WTC11 (cell line): ENCODE results near the gene CADM3.

Source experiments
- CREB1 ChIP-seq: sonication (generic); formaldehyde crosslinking; IDR thresholded peaks from 2 replicates; pipeline ENCODE4 v1.8.0; 2023; ENCODE audit warnings: mild to moderate bottlenecking, missing genetic modification reagents
- ELF4 ChIP-seq: sonication (generic); formaldehyde crosslinking; IDR thresholded peaks from 2 replicates; pipeline ENCODE4 v1.8.1; 2022; ENCODE audit warnings: low read depth, mild to moderate bottlenecking, moderate library complexity, missing genetic modification reagents
- ETV6 ChIP-seq: sonication (generic); formaldehyde crosslinking; IDR thresholded peaks from 2 replicates; pipeline ENCODE4 v1.8.1; 2022; ENCODE audit warnings: mild to moderate bottlenecking, missing genetic modification reagents
- ZNF423 ChIP-seq: fragments of 250-450 bp; sonication (Bioruptor Pico); IDR thresholded peaks from 2 replicates; pipeline ENCODE4 v2.1.2; 2022; ENCODE audit warnings: mild to moderate bottlenecking, moderate library complexity
- TF ChIP-seq, protein P1 (sequence below): fragments of 200-600 bp; IDR thresholded peaks from 2 replicates; pipeline ENCODE4 v1.8.0; 2022; ENCODE audit warnings: antibody characterized with exemption
- TF ChIP-seq, protein P2 (sequence below): sonication (generic); formaldehyde crosslinking; conservative IDR thresholded peaks from 2 replicates; pipeline ENCODE4 v1.8.1; 2023; ENCODE audit warnings: mild to moderate bottlenecking, low read depth, missing genetic modification reagents, moderate library complexity
- TF ChIP-seq, protein P3 (sequence below): sonication (generic); formaldehyde crosslinking; IDR thresholded peaks from 2 replicates; pipeline ENCODE4 v1.8.1; 2023; ENCODE audit warnings: mild to moderate bottlenecking, missing genetic modification reagents, moderate library complexity
- TF ChIP-seq, protein P4 (sequence below): sonication (generic); formaldehyde crosslinking; IDR thresholded peaks from 2 replicates; pipeline ENCODE4 v1.8.0; 2022; ENCODE audit warnings: mild to moderate bottlenecking, missing genetic modification reagents
- TF ChIP-seq, protein P5 (sequence below): sonication (generic); formaldehyde crosslinking; IDR thresholded peaks from 2 replicates; pipeline ENCODE4 v1.8.1; 2023; ENCODE audit warnings: mild to moderate bottlenecking, moderate library complexity, missing genetic modification reagents

DNA sequence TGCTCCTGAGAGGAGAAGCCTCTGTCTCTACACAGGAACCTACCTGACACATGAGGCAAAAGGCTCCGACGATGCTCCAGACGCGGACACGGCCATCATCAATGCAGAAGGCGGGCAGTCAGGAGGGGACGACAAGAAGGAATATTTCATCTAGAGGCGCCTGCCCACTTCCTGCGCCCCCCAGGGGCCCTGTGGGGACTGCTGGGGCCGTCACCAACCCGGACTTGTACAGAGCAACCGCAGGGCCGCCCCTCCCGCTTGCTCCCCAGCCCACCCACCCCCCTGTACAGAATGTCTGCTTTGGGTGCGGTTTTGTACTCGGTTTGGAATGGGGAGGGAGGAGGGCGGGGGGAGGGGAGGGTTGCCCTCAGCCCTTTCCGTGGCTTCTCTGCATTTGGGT is 29.4 kb downstream of the CADM3 start:
- TF ChIP-seq, protein P1, sequence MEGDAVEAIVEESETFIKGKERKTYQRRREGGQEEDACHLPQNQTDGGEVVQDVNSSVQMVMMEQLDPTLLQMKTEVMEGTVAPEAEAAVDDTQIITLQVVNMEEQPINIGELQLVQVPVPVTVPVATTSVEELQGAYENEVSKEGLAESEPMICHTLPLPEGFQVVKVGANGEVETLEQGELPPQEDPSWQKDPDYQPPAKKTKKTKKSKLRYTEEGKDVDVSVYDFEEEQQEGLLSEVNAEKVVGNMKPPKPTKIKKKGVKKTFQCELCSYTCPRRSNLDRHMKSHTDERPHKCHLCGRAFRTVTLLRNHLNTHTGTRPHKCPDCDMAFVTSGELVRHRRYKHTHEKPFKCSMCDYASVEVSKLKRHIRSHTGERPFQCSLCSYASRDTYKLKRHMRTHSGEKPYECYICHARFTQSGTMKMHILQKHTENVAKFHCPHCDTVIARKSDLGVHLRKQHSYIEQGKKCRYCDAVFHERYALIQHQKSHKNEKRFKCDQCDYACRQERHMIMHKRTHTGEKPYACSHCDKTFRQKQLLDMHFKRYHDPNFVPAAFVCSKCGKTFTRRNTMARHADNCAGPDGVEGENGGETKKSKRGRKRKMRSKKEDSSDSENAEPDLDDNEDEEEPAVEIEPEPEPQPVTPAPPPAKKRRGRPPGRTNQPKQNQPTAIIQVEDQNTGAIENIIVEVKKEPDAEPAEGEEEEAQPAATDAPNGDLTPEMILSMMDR, result no peak
- TF ChIP-seq, protein P2, sequence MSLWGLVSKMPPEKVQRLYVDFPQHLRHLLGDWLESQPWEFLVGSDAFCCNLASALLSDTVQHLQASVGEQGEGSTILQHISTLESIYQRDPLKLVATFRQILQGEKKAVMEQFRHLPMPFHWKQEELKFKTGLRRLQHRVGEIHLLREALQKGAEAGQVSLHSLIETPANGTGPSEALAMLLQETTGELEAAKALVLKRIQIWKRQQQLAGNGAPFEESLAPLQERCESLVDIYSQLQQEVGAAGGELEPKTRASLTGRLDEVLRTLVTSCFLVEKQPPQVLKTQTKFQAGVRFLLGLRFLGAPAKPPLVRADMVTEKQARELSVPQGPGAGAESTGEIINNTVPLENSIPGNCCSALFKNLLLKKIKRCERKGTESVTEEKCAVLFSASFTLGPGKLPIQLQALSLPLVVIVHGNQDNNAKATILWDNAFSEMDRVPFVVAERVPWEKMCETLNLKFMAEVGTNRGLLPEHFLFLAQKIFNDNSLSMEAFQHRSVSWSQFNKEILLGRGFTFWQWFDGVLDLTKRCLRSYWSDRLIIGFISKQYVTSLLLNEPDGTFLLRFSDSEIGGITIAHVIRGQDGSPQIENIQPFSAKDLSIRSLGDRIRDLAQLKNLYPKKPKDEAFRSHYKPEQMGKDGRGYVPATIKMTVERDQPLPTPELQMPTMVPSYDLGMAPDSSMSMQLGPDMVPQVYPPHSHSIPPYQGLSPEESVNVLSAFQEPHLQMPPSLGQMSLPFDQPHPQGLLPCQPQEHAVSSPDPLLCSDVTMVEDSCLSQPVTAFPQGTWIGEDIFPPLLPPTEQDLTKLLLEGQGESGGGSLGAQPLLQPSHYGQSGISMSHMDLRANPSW (CRISPR knock-in tag), result no peak
- TF ChIP-seq CREB1 (CRISPR knock-in tag), result no peak
- TF ChIP-seq, protein P3, sequence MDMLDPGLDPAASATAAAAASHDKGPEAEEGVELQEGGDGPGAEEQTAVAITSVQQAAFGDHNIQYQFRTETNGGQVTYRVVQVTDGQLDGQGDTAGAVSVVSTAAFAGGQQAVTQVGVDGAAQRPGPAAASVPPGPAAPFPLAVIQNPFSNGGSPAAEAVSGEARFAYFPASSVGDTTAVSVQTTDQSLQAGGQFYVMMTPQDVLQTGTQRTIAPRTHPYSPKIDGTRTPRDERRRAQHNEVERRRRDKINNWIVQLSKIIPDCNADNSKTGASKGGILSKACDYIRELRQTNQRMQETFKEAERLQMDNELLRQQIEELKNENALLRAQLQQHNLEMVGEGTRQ (CRISPR knock-in tag), result no peak
- no peak for TF ChIP-seq ETV6 (CRISPR knock-in tag)
- TF ChIP-seq, protein P4, sequence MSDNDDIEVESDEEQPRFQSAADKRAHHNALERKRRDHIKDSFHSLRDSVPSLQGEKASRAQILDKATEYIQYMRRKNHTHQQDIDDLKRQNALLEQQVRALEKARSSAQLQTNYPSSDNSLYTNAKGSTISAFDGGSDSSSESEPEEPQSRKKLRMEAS (CRISPR knock-in tag), result no peak
- no peak for TF ChIP-seq ELF4
- TF ChIP-seq, protein P5, sequence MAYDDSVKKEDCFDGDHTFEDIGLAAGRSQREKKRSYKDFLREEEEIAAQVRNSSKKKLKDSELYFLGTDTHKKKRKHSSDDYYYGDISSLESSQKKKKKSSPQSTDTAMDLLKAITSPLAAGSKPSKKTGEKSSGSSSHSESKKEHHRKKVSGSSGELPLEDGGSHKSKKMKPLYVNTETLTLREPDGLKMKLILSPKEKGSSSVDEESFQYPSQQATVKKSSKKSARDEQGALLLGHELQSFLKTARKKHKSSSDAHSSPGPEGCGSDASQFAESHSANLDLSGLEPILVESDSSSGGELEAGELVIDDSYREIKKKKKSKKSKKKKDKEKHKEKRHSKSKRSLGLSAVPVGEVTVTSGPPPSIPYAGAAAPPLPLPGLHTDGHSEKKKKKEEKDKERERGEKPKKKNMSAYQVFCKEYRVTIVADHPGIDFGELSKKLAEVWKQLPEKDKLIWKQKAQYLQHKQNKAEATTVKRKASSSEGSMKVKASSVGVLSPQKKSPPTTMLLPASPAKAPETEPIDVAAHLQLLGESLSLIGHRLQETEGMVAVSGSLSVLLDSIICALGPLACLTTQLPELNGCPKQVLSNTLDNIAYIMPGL (CRISPR knock-in tag), result no peak
- no peak for TF ChIP-seq ZNF423 (CRISPR knock-in tag)
